ENCODE data around the gene PTPRE. TPM values are rescaled to one million over a fixed set of nuclear protein-coding genes. Genes with fewer than 3 reads are reported as not detected.

The PTPRE gene
- polyA plus RNA-seq, 1 of the 3 experiments (the other 2 are of a cell fraction), result 11.8 TPM

DNA sequence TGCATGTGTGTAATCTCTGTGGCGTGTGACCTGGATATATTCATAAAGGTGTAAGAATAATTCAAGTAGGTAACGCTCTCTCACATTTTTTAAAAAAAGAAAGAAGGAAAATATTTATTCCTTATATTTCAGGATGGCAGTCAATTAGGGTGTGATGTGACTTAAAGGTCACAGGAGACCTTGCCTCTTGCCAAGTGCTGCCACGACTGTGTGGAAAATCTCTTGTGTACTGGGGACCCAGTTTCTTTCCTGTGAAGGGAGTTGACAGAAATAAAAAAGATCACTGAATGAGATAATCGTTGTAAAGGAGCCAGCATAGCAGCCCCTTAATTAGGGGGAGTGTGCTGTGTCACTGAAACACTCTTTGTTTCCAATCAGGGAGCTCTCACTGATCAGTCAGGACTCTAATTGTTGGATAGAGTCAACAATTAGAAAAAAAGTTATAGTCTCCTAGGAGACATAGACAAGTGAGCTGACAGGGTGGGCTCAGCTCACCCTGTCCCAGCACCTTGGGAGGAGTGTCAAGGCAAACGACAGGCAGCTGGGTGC is 31.1 kb downstream of the PTPRE start (continued):
- TF ChIP-seq REST (IDR thresholded peaks at IDR 0.05; ENCODE audit: low read depth, low read length), result no peak
- no peak for TF ChIP-seq TCF12 (IDR thresholded peaks at IDR 0.05)
- no peak for TF ChIP-seq CHD2 (IDR thresholded peaks at IDR 0.05; ENCODE audit: low read length, partially characterized antibody)
- TF ChIP-seq FOXJ3 (CRISPR knock-in tag; IDR thresholded peaks at IDR 0.05), result no peak
- no peak for TF ChIP-seq GABPA (IDR thresholded peaks at IDR 0.05; ENCODE audit: low read depth)
- TF ChIP-seq TAF1 (IDR thresholded peaks at IDR 0.05; ENCODE audit: borderline replicate concordance, low read depth, low read length), result no peak
- TF ChIP-seq, protein P1, sequence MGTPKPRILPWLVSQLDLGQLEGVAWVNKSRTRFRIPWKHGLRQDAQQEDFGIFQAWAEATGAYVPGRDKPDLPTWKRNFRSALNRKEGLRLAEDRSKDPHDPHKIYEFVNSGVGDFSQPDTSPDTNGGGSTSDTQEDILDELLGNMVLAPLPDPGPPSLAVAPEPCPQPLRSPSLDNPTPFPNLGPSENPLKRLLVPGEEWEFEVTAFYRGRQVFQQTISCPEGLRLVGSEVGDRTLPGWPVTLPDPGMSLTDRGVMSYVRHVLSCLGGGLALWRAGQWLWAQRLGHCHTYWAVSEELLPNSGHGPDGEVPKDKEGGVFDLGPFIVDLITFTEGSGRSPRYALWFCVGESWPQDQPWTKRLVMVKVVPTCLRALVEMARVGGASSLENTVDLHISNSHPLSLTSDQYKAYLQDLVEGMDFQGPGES (IDR thresholded peaks at IDR 0.05; ENCODE audit: low read depth, low read length), result no peak
- TF ChIP-seq, protein P2, sequence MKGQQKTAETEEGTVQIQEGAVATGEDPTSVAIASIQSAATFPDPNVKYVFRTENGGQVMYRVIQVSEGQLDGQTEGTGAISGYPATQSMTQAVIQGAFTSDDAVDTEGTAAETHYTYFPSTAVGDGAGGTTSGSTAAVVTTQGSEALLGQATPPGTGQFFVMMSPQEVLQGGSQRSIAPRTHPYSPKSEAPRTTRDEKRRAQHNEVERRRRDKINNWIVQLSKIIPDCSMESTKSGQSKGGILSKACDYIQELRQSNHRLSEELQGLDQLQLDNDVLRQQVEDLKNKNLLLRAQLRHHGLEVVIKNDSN (IDR thresholded peaks at IDR 0.05; ENCODE audit: borderline replicate concordance, low read depth), result no peak
- TF ChIP-seq RFX5 (IDR thresholded peaks at IDR 0.05; ENCODE audit: low read length), result no peak

- CTCF ChIA-PET, result interaction anchor here (1.5 to 2.9 kb wide), 2 partner anchors 11 to 33 kb away, joined by 3 to 8 read pairs; partner anchors contain the start of gene PTPRE
- Histone ChIP-seq H3F3A (replicated peaks; ENCODE audit: insufficient read depth) (peaks cover 8% of the 10 kb centered on the region), H3K9me2 (no peaks in the 10 kb centered on the region), H2AFZ (ENCODE audit: low read depth) (no peak overlapping the region), H3K9me3 (no peaks in the 10 kb centered on the region), H3K79me2 (ENCODE audit: insufficient read depth) (no peaks in the 10 kb centered on the region), H4K20me1 (ENCODE audit: insufficient read depth) (no peaks in the 10 kb centered on the region), H3K9ac (no peak overlapping the region), H3K4me1 (ENCODE audit: control insufficient read depth in 1 of 2, insufficient read depth in 2 of 2, low read depth in 1 of 2, low read length in 1 of 2) (peaks cover 9 to 32% of the 10 kb centered on the region in 2 experiments; a peak in 3 of 4 replicates), H3K27me3 (ENCODE audit: insufficient read depth) (no peaks in the 10 kb centered on the region), H3K4me3 (ENCODE audit: low read depth in 2 of 2, low read length in 1 of 2) (no peak overlapping the region), H3K4me2 (no peak overlapping the region), H3K27ac (ENCODE audit: low read depth in 2 of 2, low read length in 1 of 2) (no peak overlapping the region), H3K36me3 (replicated peaks in 1 of 2; ENCODE audit: control insufficient read depth in 1 of 2, insufficient read depth in 2 of 2, low read length in 1 of 2) (no peaks in the 10 kb centered on the region)
- DNase-seq, result no peak
- WGBS (ENCODE audit: low lambda C conversion rate), result 82% methylated on average over 4 of the region's 4 CpGs
- POLR2A ChIA-PET, result no interaction called here
- no peak for TF ChIP-seq TAF1 (IDR thresholded peaks at IDR 0.05; ENCODE audit: borderline replicate concordance, low read depth, low read length)
- no peak for TF ChIP-seq FOXJ3 (CRISPR knock-in tag; IDR thresholded peaks at IDR 0.05)
- no peak for TF ChIP-seq RAD21 (IDR thresholded peaks at IDR 0.05; ENCODE audit: low read length)
- TF ChIP-seq FOXM1 (IDR thresholded peaks at IDR 0.05; ENCODE audit: low read depth), result no peak
- TF ChIP-seq RCOR1 (IDR thresholded peaks at IDR 0.05; ENCODE audit: low read length), result no peak
- TF ChIP-seq MAX (IDR thresholded peaks at IDR 0.05; ENCODE audit: low read depth), result no peak
- TF ChIP-seq GABPA (IDR thresholded peaks at IDR 0.05; ENCODE audit: low read depth), result no peak
- no peak for TF ChIP-seq NRF1 (IDR thresholded peaks at IDR 0.05; ENCODE audit: low read depth, low read length)
- TF ChIP-seq CHD2 (IDR thresholded peaks at IDR 0.05; ENCODE audit: low read length, partially characterized antibody), result no peak
- no peak for TF ChIP-seq RXRA (IDR thresholded peaks at IDR 0.05; ENCODE audit: borderline replicate concordance, low read depth)
- no peak for TF ChIP-seq YY1 (IDR thresholded peaks at IDR 0.05; ENCODE audit: low read depth)
- TF ChIP-seq FOSL2 (IDR thresholded peaks at IDR 0.05; ENCODE audit: borderline replicate concordance, low read depth), result no peak
- no peak for TF ChIP-seq SMC3 (IDR thresholded peaks at IDR 0.05; ENCODE audit: low read depth, low read length)
Observed at GRCh38 chr10:127939786-127940330, 33.0 kb downstream of the PTPRE start.
